DMS 273 treated with DMSO at 0.1 percent for 48 hours (cell line): ENCODE data around the gene RHBG.

ENCODE experiments used
- DNase-seq: peaks from one replicate; lab custom pipeline; 2025; lab: John Stamatoyannopoulos, UW

RHBG gene

GRCh38 chr1:156406251-156406650 is 37.2 kb downstream of the RHBG start:
- peak; percentile 38 for DNase-seq

- DNase-seq: peak; percentile 91
These were observed 38.3 kb downstream of the RHBG start for GRCh38 chr1:156407344-156407743.

GRCh38 chr1:156407760-156408159 is 38.7 kb downstream of the RHBG start:
- DNase-seq: no peak

- no peak for DNase-seq
These were observed 40.4 kb downstream of the RHBG start for GRCh38 chr1:156409439-156409838.

GRCh38 chr1:156410238-156410637 is 41.2 kb downstream of the RHBG start:
- no peak for DNase-seq

GRCh38 chr1:156410740-156411139 is 41.7 kb downstream of the RHBG start:
- DNase-seq: no peak

GRCh38 chr1:156412653-156413321 is 43.8 kb downstream of the RHBG start:
- no peak for DNase-seq

- no peak for DNase-seq
These were observed 44.6 kb downstream of the RHBG start for GRCh38 chr1:156413391-156414246.

- no peak for DNase-seq
These were observed 45.6 kb downstream of the RHBG start for GRCh38 chr1:156414461-156415064.

- DNase-seq: no peak
These were observed 48.0 kb downstream of the RHBG start for GRCh38 chr1:156416993-156417392.

- peak; percentile 43 for DNase-seq
These were observed 48.5 kb downstream of the RHBG start for GRCh38 chr1:156417401-156418020.

GRCh38 chr1:156418416-156419070 is 49.5 kb downstream of the RHBG start:
- no peak for DNase-seq

- DNase-seq: no peak
These were observed 50.8 kb downstream of the RHBG start for GRCh38 chr1:156419854-156420204.

GRCh38 chr1:156420205-156421061 is 51.4 kb downstream of the RHBG start:
- DNase-seq: no peak

GRCh38 chr1:156421062-156421938 is 52.3 kb downstream of the RHBG start:
- peak; percentile 76 for DNase-seq

GRCh38 chr1:156421939-156422601 is 53.1 kb downstream of the RHBG start:
- no peak for DNase-seq

GRCh38 chr1:156422602-156423091 is 53.6 kb downstream of the RHBG start:
- DNase-seq: no peak

GRCh38 chr1:156423422-156424352 is 54.7 kb downstream of the RHBG start:
- DNase-seq: no peak
